HCT116 (cell line): ENCODE measurements around the gene JAK3. TPM values are rescaled to one million over a fixed set of nuclear protein-coding genes. Genes with fewer than 3 reads are reported as not detected.

Experiments
- ATAC-seq: fragments of 200-7000 bp; cut with Tn5 transposase; 2 replicates; pipeline ENCODE4 v1.9.1; 2020; ENCODE audit warnings: mild to moderate bottlenecking, moderate library complexity
- BruUV-seq: library from RNA; stranded (reverse); fragments of 400-500 nt; replicated peaks from 2 replicates; lab custom pipeline; 2021; lab: Mats Ljungman, UMichigan
- CTCF ChIA-PET: fragments of 300-600 bp; sonication (Branson Sonifier 250); formaldehyde crosslinking; loops from one replicate; lab custom pipeline; 2021; ENCODE audit warnings: antibody characterized with exemption; lab: Charles Lee
- POLR2A ChIA-PET: fragments of 300-600, 350-600 bp; sonication (Branson Sonifier 250); formaldehyde crosslinking; loops from one replicate; lab custom pipeline; 2021; ENCODE audit warnings: antibody characterized with exemption; lab: Charles Lee
- RAD21 ChIA-PET, 2 experiments: fragments of 300-600 bp; sonication (Branson Sonifier 250); formaldehyde crosslinking; loops; one replicate each; lab custom pipeline; 2023; ENCODE audit warnings: low total read pairs in 2 of 2; ENCODE audit not compliant: uncharacterized antibody in 2 of 2, unreplicated experiment in 2 of 2, low non-redundant PET in 1 of 2; lab: Charles Lee
- DNase-seq: peaks from one replicate; pipeline ENCODE4 v3.0.0-alpha.2; 2010; ENCODE audit warnings: low read depth, low spot score
- H2AFZ ChIP-seq: fragments of 200-600 bp; shearing (Covaris generic), sonication (generic); 2 replicates; pipeline ENCODE4 v1.6.1; 2017; ENCODE audit warnings: low read depth, mixed run types, mixed read lengths, antibody characterized with exemption, low read length; ENCODE audit not compliant: poor library complexity, severe bottlenecking
- H3K27ac ChIP-seq: 2 replicates; pipeline ENCODE4 v1.5.1; 2012; ENCODE audit warnings: low read depth, low read length
- H3K27me3 ChIP-seq: fragments of 200-600 bp; sonication (generic); 2 replicates; pipeline ENCODE4 v1.6.1; 2016; ENCODE audit warnings: mixed run types, low read length, mixed read lengths; ENCODE audit not compliant: insufficient read depth
- H3K36me3 ChIP-seq, 2 experiments: fragments of 200-500 bp in 1 of 2; fragments of 200-600 bp in 1 of 2; sonication (Bioruptor generic) in 1 of 2; sonication (generic) in 1 of 2; 2 replicates each; pipeline versions ENCODE4 v1.5.1 to v1.6.1; 2014 to 2016; ENCODE audit warnings: low read length in 2 of 2, inconsistent platforms in 1 of 2, mixed read lengths in 1 of 2, mixed run types in 1 of 2; ENCODE audit not compliant: insufficient read depth in 2 of 2, control insufficient read depth in 1 of 2
- H3K4me1 ChIP-seq, 2 experiments: fragments of 200-600 bp in 1 of 2; sonication (generic) in 1 of 2; 2 replicates each; pipeline versions ENCODE4 v1.5.1 to v1.6.1; 2012 to 2017; ENCODE audit warnings: low read length in 2 of 2, inconsistent platforms in 1 of 2, mild to moderate bottlenecking in 1 of 2, mixed read lengths in 1 of 2, mixed run types in 1 of 2, moderate library complexity in 1 of 2; ENCODE audit not compliant: insufficient read depth in 2 of 2, control insufficient read depth in 1 of 2
- H3K4me2 ChIP-seq: fragments of 200-600 bp; sonication (generic); 2 replicates; pipeline ENCODE4 v1.6.1; 2017; ENCODE audit warnings: mixed run types, low read length, mixed read lengths
- H3K4me3 ChIP-seq, 2 experiments: fragments of 200-600 bp in 1 of 2; sonication (generic) in 1 of 2; replicated peaks in 1 of 2; 2 replicates each; pipeline ENCODE4 v1.5.1; 2011 to 2016; ENCODE audit warnings: low read length in 2 of 2, control low read depth in 1 of 2, low read depth in 1 of 2, mild to moderate bottlenecking in 1 of 2, mixed read lengths in 1 of 2, mixed run types in 1 of 2
- H3K79me2 ChIP-seq: fragments of 200-600 bp; sonication (generic); 2 replicates; pipeline ENCODE4 v1.6.1; 2017; ENCODE audit warnings: mild to moderate bottlenecking, mixed run types, low read length, moderate library complexity, mixed read lengths; ENCODE audit not compliant: insufficient read depth
- H3K9ac ChIP-seq: fragments of 200-600 bp; sonication (generic); 2 replicates; pipeline ENCODE4 v1.6.1; 2016; ENCODE audit warnings: low read length, mixed read lengths
- H3K9me2 ChIP-seq: fragments of 200-600 bp; sonication (generic), shearing (Covaris generic); 2 replicates; pipeline ENCODE4 v1.6.1; 2017; ENCODE audit warnings: mixed run types, mild to moderate bottlenecking, moderate library complexity; ENCODE audit not compliant: insufficient read depth
- H3K9me3 ChIP-seq, 2 experiments: fragments of 200-500 bp in 1 of 2; fragments of 200-600 bp in 1 of 2; sonication (Bioruptor generic) in 1 of 2; sonication (generic) in 1 of 2; 2 replicates each; pipeline ENCODE4 v1.6.1; 2014 to 2017; ENCODE audit warnings: low read length in 2 of 2, mixed read lengths in 2 of 2, inconsistent platforms in 1 of 2, low read depth in 1 of 2, mild to moderate bottlenecking in 1 of 2, mixed run types in 1 of 2, moderate library complexity in 1 of 2; ENCODE audit not compliant: control insufficient read depth in 1 of 2, insufficient read depth in 1 of 2
- H4K20me1 ChIP-seq: fragments of 200-600 bp; sonication (generic), shearing (Covaris generic); 2 replicates; pipeline ENCODE4 v1.6.1; 2017; ENCODE audit warnings: mixed run types, mild to moderate bottlenecking, moderate library complexity; ENCODE audit not compliant: insufficient read depth
- CBX3 ChIP-seq: IDR thresholded peaks from 2 replicates; pipeline ENCODE4 v1.6.1; 2012; ENCODE audit warnings: low read depth
- CEBPB ChIP-seq: IDR thresholded peaks from 2 replicates; pipeline ENCODE4 v1.6.1; 2012; ENCODE audit warnings: low read depth
- EGR1 ChIP-seq: IDR thresholded peaks from 2 replicates; pipeline ENCODE4 v1.6.1; 2012; ENCODE audit warnings: low read depth
- ELF1 ChIP-seq: IDR thresholded peaks from 2 replicates; pipeline ENCODE4 v1.6.1; 2012; ENCODE audit warnings: low read depth, borderline replicate concordance
- EZH2 ChIP-seq: fragments of 200-600 bp; sonication (generic); IDR thresholded peaks from 2 replicates; pipeline ENCODE4 v1.6.1; 2017; ENCODE audit warnings: antibody characterized with exemption, mixed run types
- EZH2phosphoT487 ChIP-seq: fragments of 200-600 bp; IDR thresholded peaks from 2 replicates; pipeline ENCODE4 v1.6.1; 2018; ENCODE audit warnings: antibody characterized with exemption, borderline replicate concordance
- FOSL1 ChIP-seq: IDR thresholded peaks from 2 replicates; pipeline ENCODE4 v1.6.1; 2012; ENCODE audit warnings: low read depth
- JUND ChIP-seq: IDR thresholded peaks from 2 replicates; pipeline ENCODE4 v1.6.1; 2012
- POLR2A ChIP-seq: IDR thresholded peaks from 2 replicates; pipeline ENCODE4 v1.7.0; 2011; ENCODE audit warnings: borderline replicate concordance; ENCODE audit not compliant: insufficient read depth, insufficient read length; ENCODE audit errors: extremely low read depth
- POLR2AphosphoS5 ChIP-seq: IDR thresholded peaks from 2 replicates; pipeline ENCODE4 v1.6.1; 2011; ENCODE audit warnings: mild to moderate bottlenecking, low read depth, low read length, moderate library complexity
- SIN3A ChIP-seq: IDR thresholded peaks from 2 replicates; pipeline ENCODE4 v1.6.1; 2012; ENCODE audit warnings: low read depth
- SP1 ChIP-seq: IDR thresholded peaks from 2 replicates; pipeline ENCODE4 v1.6.1; 2012; ENCODE audit warnings: low read depth
- SRF ChIP-seq: IDR thresholded peaks from 2 replicates; pipeline ENCODE4 v1.6.1; 2012; ENCODE audit warnings: low read depth
- TCF7L2 ChIP-seq: IDR thresholded peaks from 2 replicates; pipeline ENCODE4 v1.7.0; 2011; ENCODE audit warnings: borderline replicate concordance, inconsistent platforms; ENCODE audit not compliant: insufficient read depth, insufficient read length; ENCODE audit errors: extremely low read depth
- YY1 ChIP-seq: IDR thresholded peaks from 2 replicates; pipeline ENCODE4 v1.6.1; 2011; ENCODE audit warnings: low read length, low read depth, moderate library complexity, mild to moderate bottlenecking; ENCODE audit not compliant: insufficient replicate concordance; ENCODE audit errors: extremely low read depth
- ZNF274 ChIP-seq: fragments of 200-500 bp; sonication (Bioruptor generic); IDR thresholded peaks from 2 replicates; pipeline ENCODE4 v1.6.1; 2014; ENCODE audit warnings: mild to moderate bottlenecking, low read depth, low read length, inconsistent platforms
- intact Hi-C: fragments of 100-400 bp; cut with micrococcal nuclease; formaldehyde crosslinking; loops from 2 replicates; pipeline ENCODE4 v1.10.0; 2022
- total RNA-seq: library from RNA; stranded (reverse); gene quantifications from one replicate; pipeline ENCODE4 v1.2.1, GENCODE V29; 2021; ENCODE audit not compliant: unreplicated experiment
- TF ChIP-seq, protein P1 (sequence below): IDR thresholded peaks from 2 replicates; pipeline ENCODE4 v1.6.1; 2011; ENCODE audit warnings: mild to moderate bottlenecking, low read length, moderate library complexity; ENCODE audit not compliant: insufficient replicate concordance; ENCODE audit errors: extremely low read depth
- TF ChIP-seq, protein P2 (sequence below): IDR thresholded peaks from 2 replicates; pipeline ENCODE4 v1.6.1; 2012; ENCODE audit warnings: low read depth
- TF ChIP-seq, protein P3 (sequence below): IDR thresholded peaks from 2 replicates; pipeline ENCODE4 v1.6.1; 2012
- TF ChIP-seq, protein P4 (sequence below): IDR thresholded peaks from 2 replicates; pipeline ENCODE4 v1.6.1; 2012

JAK3 gene
- total RNA-seq, 1 experiment from 2014 or later, result 5.7 TPM

DNA sequence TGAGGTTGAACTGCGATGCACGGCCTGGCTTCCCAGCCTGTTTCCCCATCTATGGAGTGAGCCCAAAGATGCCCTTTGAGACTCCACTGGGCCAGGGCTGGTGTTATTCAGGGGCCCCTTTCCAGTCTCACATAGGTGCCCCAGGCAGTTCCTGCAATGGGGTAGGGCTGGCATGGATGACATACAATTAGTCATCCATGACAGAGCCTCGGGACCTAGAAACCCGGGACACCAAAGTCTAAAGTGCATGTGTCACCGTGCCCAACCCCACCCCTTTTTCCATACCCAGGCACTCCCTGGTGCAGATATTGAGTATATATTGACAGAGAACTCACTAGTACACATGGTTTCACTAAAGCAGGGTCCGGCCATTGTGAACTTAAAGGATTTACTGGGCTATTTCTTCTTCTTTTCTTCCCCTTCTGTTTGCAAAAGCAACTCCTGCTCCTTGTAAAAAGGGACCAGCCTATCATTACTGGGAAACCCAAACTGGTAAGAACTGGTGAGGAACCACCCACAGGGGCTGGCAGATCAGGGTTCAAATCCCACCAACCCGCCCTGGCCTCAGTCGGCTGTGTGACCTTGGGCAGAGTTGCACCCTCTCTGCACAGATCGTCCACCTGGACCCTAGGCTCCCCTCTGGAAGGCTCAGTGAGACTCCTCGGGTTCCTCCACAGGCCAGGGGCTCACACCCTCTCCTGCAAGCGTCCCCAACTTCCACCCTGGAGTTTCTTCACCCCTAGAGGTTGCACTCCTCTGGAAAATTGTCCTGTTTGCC, 50.2 kb downstream of the JAK3 start:
- Histone ChIP-seq H3K36me3 (no peaks in the 10 kb centered on the region), H3K9me2 (no peaks in the 10 kb centered on the region), H4K20me1 (no peaks in the 10 kb centered on the region), H2AFZ (no peak overlapping the region), H3K4me2 (peak overlapping the region; percentile 93), H3K9ac (peak overlapping the region; percentile 86), H3K9me3 (no peaks in the 10 kb centered on the region), H3K4me3 (peak overlapping the region; percentile 24 to 75), H3K79me2 (peaks cover 45% of the 10 kb centered on the region), H3K4me1 (peaks cover 40 to 73% of the 10 kb centered on the region in 2 experiments), H3K27ac (peak overlapping the region; percentile 84), H3K27me3 (no peaks in the 10 kb centered on the region)
- TF ChIP-seq ZNF274, result no peak
- no peak for TF ChIP-seq EZH2
- TF ChIP-seq, protein P1, sequence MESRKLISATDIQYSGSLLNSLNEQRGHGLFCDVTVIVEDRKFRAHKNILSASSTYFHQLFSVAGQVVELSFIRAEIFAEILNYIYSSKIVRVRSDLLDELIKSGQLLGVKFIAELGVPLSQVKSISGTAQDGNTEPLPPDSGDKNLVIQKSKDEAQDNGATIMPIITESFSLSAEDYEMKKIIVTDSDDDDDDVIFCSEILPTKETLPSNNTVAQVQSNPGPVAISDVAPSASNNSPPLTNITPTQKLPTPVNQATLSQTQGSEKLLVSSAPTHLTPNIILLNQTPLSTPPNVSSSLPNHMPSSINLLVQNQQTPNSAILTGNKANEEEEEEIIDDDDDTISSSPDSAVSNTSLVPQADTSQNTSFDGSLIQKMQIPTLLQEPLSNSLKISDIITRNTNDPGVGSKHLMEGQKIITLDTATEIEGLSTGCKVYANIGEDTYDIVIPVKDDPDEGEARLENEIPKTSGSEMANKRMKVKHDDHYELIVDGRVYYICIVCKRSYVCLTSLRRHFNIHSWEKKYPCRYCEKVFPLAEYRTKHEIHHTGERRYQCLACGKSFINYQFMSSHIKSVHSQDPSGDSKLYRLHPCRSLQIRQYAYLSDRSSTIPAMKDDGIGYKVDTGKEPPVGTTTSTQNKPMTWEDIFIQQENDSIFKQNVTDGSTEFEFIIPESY, result peak; percentile 55
- peak; percentile 84 for TF ChIP-seq JUND
- peak; percentile 54 for TF ChIP-seq YY1
- TF ChIP-seq, protein P2, sequence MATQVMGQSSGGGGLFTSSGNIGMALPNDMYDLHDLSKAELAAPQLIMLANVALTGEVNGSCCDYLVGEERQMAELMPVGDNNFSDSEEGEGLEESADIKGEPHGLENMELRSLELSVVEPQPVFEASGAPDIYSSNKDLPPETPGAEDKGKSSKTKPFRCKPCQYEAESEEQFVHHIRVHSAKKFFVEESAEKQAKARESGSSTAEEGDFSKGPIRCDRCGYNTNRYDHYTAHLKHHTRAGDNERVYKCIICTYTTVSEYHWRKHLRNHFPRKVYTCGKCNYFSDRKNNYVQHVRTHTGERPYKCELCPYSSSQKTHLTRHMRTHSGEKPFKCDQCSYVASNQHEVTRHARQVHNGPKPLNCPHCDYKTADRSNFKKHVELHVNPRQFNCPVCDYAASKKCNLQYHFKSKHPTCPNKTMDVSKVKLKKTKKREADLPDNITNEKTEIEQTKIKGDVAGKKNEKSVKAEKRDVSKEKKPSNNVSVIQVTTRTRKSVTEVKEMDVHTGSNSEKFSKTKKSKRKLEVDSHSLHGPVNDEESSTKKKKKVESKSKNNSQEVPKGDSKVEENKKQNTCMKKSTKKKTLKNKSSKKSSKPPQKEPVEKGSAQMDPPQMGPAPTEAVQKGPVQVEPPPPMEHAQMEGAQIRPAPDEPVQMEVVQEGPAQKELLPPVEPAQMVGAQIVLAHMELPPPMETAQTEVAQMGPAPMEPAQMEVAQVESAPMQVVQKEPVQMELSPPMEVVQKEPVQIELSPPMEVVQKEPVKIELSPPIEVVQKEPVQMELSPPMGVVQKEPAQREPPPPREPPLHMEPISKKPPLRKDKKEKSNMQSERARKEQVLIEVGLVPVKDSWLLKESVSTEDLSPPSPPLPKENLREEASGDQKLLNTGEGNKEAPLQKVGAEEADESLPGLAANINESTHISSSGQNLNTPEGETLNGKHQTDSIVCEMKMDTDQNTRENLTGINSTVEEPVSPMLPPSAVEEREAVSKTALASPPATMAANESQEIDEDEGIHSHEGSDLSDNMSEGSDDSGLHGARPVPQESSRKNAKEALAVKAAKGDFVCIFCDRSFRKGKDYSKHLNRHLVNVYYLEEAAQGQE, result no peak
- no peak for TF ChIP-seq CBX3
- TF ChIP-seq EZH2phosphoT487, result no peak
- no peak; the same call in 1 of the 2 replicates for TF ChIP-seq SRF
- TF ChIP-seq EGR1, result no peak
- no peak for TF ChIP-seq ELF1
- TF ChIP-seq POLR2A, result no peak
- TF ChIP-seq, protein P3, sequence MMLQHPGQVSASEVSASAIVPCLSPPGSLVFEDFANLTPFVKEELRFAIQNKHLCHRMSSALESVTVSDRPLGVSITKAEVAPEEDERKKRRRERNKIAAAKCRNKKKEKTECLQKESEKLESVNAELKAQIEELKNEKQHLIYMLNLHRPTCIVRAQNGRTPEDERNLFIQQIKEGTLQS, result no peak
- TF ChIP-seq, protein P4, sequence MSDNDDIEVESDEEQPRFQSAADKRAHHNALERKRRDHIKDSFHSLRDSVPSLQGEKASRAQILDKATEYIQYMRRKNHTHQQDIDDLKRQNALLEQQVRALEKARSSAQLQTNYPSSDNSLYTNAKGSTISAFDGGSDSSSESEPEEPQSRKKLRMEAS, result peak; percentile 90
- no peak for TF ChIP-seq CEBPB
- TF ChIP-seq POLR2AphosphoS5, result peak; percentile 64
- TF ChIP-seq FOSL1, result peak; percentile 94
- peak; percentile 92 for TF ChIP-seq SP1
- TF ChIP-seq SIN3A, result peak; percentile 98
- peak; percentile 83 for TF ChIP-seq TCF7L2
- CTCF ChIA-PET, result interaction anchor here (1.3 kb wide), 1 partner anchor 14 kb away, joined by 3 read pairs; no protein-coding TSS in a partner anchor
- RAD21 ChIA-PET, result no interaction called here
- POLR2A ChIA-PET, result interaction anchor here (1.0 to 3.4 kb wide), 2 partner anchors 33 to 192 kb away, joined by 3 to 20 read pairs; no protein-coding TSS in a partner anchor
- DNase-seq, result peak; percentile 94
- peak; percentile 76 for ATAC-seq
- BruUV-seq, result no TSS peak
- intact Hi-C loops, result loop anchor here (2.0 to 5.0 kb wide), 2 partner anchors 19 to 45 kb away; no protein-coding TSS in a partner anchor
